Cardiac muscle cell (in vitro differentiated cells and primary cell): Measurements from ENCODE around the gene SLC16A9. TPM values are rescaled to one million over a fixed set of nuclear protein-coding genes. Genes with fewer than 3 reads are reported as not detected.

ENCODE experiments used
- DNase-seq, 2 donors: peaks; one replicate each; pipeline versions ENCODE4 v3.0.0 to v3.0.0-alpha.2; 2010 to 2017; ENCODE audit warnings: low read depth in 1 of 2, low spot score in 1 of 2
- H3K27ac ChIP-seq: fragments of 200-600 bp; sonication (generic); 2 replicates; pipeline ENCODE4 v1.5.1; 2016
- H3K27me3 ChIP-seq: fragments of 200-600 bp; sonication (generic); 2 replicates; pipeline ENCODE4 v1.6.0; 2016; ENCODE audit warnings: control low read depth
- H3K36me3 ChIP-seq: fragments of 200-600 bp; sonication (generic); 2 replicates; pipeline ENCODE4 v1.5.1; 2016; ENCODE audit warnings: control low read depth
- H3K4me1 ChIP-seq: fragments of 200-600 bp; sonication (generic); 2 replicates; pipeline ENCODE4 v1.8.1; 2017; ENCODE audit warnings: low read depth, mild to moderate bottlenecking, mixed run types
- H3K4me3 ChIP-seq: fragments of 200-600 bp; sonication (generic); 2 replicates; pipeline ENCODE4 v1.5.1; 2016; ENCODE audit warnings: mild to moderate bottlenecking
- H3K9me3 ChIP-seq: fragments of 200-600 bp; sonication (generic); 2 replicates; pipeline ENCODE4 v1.5.1; 2017; ENCODE audit warnings: low read depth, mild to moderate bottlenecking, control low read depth
- polyA plus RNA-seq: library from polyadenylated mRNA; unstranded; fragments of >200 nt; fragmentation: Nextera tagmentation; extraction: Ambion mirVana; gene quantifications from 2 replicates; pipeline ENCODE4 v1.2.1, GENCODE V29; 2016
- total RNA-seq: library from RNA; depleted of rRNA; stranded (reverse); fragments of >200 nt; gene quantifications from 2 replicates; pipeline ENCODE4 v1.2.3, GENCODE V29; 2016
- TF ChIP-seq, protein P1 (sequence below): IDR thresholded peaks from 2 replicates; pipeline ENCODE4 v1.5.1; 2012; ENCODE audit warnings: low read depth, mild to moderate bottlenecking, low read length

SLC16A9 gene
- total and polyA plus RNA-seq, 2 experiments from 2014 or later: 3.0 to 3.5 TPM

DNA sequence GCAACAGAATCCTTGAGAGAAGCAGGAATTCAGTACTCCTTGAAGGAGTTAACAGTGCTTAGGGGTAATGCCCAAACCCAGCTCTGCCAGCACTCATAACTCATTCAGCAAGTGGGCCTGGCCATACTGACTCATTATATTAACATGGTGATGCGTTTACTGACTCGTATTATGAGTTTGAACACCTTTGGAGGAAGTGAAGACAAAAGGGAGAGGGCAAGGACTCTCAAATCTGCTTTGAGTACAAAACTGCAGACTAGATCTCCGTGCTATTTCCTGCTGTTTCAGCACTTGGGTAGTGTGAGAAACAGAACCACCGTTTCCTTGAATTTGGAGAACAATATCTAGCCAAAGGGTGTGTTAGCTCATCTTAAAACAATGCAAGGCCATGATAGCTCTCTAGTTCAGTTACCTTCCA is 30.8 kb downstream of the SLC16A9 start:
- peak in 1 of 2 donors; percentile 10 for DNase-seq
- Histone ChIP-seq H3K4me1 (no peaks in the 10 kb centered on the region), H3K27me3 (no peaks in the 10 kb centered on the region), H3K36me3 (no peaks in the 10 kb centered on the region), H3K4me3 (no peak overlapping the region), H3K9me3 (no peaks in the 10 kb centered on the region), H3K27ac (no peak overlapping the region)
- TF ChIP-seq, protein P1, sequence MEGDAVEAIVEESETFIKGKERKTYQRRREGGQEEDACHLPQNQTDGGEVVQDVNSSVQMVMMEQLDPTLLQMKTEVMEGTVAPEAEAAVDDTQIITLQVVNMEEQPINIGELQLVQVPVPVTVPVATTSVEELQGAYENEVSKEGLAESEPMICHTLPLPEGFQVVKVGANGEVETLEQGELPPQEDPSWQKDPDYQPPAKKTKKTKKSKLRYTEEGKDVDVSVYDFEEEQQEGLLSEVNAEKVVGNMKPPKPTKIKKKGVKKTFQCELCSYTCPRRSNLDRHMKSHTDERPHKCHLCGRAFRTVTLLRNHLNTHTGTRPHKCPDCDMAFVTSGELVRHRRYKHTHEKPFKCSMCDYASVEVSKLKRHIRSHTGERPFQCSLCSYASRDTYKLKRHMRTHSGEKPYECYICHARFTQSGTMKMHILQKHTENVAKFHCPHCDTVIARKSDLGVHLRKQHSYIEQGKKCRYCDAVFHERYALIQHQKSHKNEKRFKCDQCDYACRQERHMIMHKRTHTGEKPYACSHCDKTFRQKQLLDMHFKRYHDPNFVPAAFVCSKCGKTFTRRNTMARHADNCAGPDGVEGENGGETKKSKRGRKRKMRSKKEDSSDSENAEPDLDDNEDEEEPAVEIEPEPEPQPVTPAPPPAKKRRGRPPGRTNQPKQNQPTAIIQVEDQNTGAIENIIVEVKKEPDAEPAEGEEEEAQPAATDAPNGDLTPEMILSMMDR: no peak

DNA sequence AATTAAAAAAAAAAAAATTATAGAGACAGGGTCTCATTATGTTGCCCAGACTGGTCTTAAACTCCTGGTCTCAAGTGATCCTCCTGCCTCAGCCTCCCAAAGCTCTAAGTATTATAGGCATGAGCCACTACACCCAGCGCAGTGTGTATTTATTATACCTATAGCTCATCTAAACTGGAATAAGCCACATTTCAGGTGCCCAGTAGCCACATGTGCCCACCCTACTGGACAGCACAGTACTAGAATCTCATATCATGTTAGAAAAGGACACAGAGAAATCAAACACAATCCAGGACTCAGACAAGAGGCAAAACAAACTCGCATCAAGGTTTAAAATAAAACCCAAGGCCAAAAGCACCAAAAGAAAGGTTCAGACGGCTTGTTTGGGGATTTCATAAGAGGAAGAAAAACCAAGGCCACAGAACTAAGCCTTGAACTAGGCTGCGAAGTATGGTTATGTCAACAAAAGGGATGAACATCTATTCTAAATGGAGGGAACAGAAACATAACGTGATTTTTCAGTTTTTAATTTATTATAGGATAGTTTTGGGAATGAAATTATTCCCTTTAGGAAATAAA is 32.3 kb downstream of the SLC16A9 start:
- Histone ChIP-seq H3K9me3 (no peaks in the 10 kb centered on the region), H3K4me3 (no peak overlapping the region), H3K27me3 (no peaks in the 10 kb centered on the region), H3K4me1 (no peaks in the 10 kb centered on the region), H3K36me3 (no peaks in the 10 kb centered on the region), H3K27ac (no peak overlapping the region)
- TF ChIP-seq, protein P1: no peak
- DNase-seq: no peak

DNA sequence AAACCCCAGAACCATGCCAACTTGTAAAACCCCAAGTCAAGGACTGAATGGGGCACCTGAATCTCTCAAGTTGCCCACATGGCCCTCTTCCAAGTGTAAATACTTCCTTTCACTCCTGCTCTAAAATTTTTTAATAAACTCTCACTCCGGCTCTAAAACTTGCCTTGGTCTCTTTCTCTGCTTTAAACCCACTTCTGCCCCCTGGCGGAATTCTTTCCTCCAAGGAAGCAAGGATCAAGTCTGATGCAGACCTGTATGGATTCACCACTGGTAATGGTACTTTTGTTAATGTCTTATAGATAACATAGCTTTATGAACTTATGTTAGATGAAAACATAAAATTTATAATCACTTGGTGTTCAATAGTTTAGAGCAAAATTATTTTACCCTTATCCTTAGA is 33.8 kb downstream of the SLC16A9 start:
- TF ChIP-seq, protein P1: peak; percentile 12
- no peak overlapping the region for H3K27ac ChIP-seq
- no peaks in the 10 kb centered on the region for H3K9me3 ChIP-seq
- no peaks in the 10 kb centered on the region for H3K36me3 ChIP-seq
- no peak overlapping the region for H3K4me3 ChIP-seq
- H3K4me1 ChIP-seq: no peaks in the 10 kb centered on the region
- H3K27me3 ChIP-seq: no peaks in the 10 kb centered on the region
- DNase-seq: peak; percentile 14 to 17

DNA sequence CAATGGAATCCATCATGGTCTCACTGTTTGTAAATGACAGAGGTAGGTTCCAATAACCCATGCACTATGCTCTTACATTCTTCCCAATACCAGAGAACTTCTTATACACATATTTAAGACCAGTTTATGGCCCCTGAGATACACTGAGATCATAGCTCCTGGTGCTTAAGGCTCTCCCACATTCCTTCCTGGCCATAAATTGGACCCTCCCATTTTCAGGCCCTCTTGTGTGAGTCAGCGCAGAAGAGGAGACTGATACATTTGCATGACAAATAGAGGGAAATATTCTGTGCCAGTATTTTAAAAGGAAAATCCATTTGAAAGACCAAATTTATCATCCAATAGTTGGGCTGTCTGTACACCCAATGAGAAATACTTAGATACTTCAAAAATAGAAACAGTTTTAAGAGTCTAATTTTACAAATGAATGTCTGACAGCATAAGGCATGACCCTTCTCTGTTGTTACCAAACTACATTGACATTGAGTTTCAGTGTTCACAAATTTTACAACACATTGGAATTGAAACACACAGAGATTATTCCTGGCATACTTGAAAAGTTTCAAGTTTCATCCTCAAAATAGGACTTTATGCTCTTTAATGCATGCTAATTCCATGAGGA is 35.3 kb downstream of the SLC16A9 start:
- peak in 1 of 2 donors; percentile 36 for DNase-seq
- no peaks in the 10 kb centered on the region for H3K36me3 ChIP-seq
- TF ChIP-seq, protein P1: no peak
- no peaks in the 10 kb centered on the region for H3K4me1 ChIP-seq
- no peaks in the 10 kb centered on the region for H3K9me3 ChIP-seq
- no peaks in the 10 kb centered on the region for H3K27me3 ChIP-seq
- no peak overlapping the region for H3K27ac ChIP-seq
- no peak overlapping the region for H3K4me3 ChIP-seq

DNA sequence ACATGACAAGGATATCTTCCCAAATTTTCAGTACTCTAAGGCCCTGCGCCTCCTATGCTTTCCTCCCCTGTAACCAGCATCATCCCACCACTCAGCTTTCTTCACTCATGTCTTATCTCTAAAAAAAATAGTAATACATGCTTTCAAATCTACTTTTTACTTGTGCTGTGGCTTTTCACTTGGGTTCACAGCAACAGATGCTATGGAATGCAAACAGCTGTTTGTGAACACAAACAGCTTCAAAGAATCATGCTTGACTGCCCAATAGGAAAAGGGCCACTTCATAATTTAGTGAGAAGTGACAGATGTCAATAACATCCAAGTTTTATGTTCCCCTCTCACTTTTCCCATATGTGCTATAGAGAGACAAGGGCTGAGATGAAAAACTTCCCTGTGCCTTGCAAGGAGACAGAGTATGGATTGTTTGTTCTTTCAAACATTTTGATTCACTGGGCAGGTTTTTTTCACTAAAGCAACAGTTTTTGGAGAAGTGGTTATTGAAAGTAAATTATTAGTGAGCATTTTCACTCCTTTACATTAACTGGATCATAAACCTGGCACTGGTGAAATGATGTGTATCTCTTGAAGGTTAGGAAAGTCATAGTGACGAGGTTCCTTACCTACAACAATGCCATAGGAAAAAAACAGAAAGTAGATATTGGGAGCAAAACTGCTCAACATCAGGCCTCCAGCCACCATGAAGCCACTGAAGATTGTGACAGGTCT is 37.3 kb downstream of the SLC16A9 start:
- Histone ChIP-seq H3K9me3 (no peaks in the 10 kb centered on the region), H3K27ac (no peak overlapping the region), H3K36me3 (no peaks in the 10 kb centered on the region), H3K4me3 (no peak overlapping the region), H3K4me1 (no peaks in the 10 kb centered on the region), H3K27me3 (no peaks in the 10 kb centered on the region)
- TF ChIP-seq, protein P1: no peak
- DNase-seq: no peak
